GM12864 (cell line): Measurements from ENCODE around the gene IGSF5.
"Not testable (repeated sequence)": the region's sequence is repeated elsewhere in the genome, so short reads cannot be mapped to it uniquely, and the experiment has no call there.

Source experiments
- DNase-seq: peaks from one replicate; pipeline ENCODE4 v3.0.0-alpha.2; 2011; ENCODE audit warnings: low read depth
- H3K4me3 ChIP-seq: 2 replicates; pipeline ENCODE4 v1.5.1; 2011; ENCODE audit warnings: mild to moderate bottlenecking, low read depth, low read length, control low read depth
- TF ChIP-seq, protein P1 (sequence below): IDR thresholded peaks from 2 replicates; pipeline ENCODE4 v1.5.1; 2011; ENCODE audit warnings: low read depth, mild to moderate bottlenecking, moderate library complexity, low read length, control low read depth, inconsistent platforms; ENCODE audit errors: missing control alignments

Gene IGSF5

DNA sequence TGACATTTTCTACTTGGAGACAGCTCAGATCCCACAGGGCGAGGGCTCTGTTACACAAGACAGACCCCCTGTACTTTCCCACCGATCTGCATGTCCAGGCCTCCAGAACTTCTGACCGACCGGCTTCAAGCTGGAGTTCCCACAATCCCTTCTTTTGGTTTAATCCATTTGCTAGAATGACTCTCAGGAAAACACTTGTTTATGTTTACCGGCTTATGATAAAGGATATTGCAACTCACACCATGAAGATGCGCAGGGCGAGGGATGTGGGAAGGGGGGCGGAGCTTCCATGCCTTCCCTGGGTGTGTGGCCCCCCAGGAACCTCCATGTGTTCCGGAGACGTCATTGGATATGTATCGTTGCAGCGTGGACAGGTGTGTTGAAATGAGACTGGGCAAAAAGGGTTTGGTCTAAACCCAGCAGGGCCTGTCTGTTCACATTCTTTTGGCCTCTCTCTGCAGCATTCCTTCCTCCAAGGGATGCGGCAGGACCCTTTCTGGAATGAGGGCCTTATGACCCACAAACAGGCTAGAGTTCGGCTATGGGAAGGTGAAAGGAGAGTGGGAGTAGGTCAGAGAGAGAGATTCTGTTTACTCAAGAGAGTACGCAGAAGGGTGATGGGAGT, 7.5 kb upstream of the IGSF5 start:
- TF ChIP-seq, protein P1, sequence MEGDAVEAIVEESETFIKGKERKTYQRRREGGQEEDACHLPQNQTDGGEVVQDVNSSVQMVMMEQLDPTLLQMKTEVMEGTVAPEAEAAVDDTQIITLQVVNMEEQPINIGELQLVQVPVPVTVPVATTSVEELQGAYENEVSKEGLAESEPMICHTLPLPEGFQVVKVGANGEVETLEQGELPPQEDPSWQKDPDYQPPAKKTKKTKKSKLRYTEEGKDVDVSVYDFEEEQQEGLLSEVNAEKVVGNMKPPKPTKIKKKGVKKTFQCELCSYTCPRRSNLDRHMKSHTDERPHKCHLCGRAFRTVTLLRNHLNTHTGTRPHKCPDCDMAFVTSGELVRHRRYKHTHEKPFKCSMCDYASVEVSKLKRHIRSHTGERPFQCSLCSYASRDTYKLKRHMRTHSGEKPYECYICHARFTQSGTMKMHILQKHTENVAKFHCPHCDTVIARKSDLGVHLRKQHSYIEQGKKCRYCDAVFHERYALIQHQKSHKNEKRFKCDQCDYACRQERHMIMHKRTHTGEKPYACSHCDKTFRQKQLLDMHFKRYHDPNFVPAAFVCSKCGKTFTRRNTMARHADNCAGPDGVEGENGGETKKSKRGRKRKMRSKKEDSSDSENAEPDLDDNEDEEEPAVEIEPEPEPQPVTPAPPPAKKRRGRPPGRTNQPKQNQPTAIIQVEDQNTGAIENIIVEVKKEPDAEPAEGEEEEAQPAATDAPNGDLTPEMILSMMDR, result no peak
- no peak for DNase-seq
- no peak overlapping the region for H3K4me3 ChIP-seq

DNA sequence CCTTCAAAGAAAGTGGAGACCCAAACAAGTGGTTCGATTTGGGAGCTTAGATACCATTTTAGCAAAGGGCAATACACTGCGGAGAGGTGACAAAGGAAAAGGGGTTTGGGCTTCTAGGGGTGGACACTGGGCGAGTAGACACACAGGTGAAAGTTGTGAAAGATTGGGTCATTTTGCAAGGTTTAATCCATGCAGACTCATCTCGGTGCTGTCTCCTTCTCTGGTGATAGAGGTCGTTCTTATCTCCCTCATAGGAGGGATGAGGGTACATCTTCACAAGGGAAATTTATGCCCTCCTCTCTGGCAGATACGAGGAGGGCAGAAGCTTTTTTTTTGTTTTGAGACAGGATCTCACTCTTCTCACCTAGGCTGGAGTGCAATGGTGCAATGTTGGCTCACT, 6.4 kb upstream of the IGSF5 start:
- TF ChIP-seq, protein P1, result no peak
- H3K4me3 ChIP-seq, result no peak overlapping the region
- DNase-seq, result no peak

DNA sequence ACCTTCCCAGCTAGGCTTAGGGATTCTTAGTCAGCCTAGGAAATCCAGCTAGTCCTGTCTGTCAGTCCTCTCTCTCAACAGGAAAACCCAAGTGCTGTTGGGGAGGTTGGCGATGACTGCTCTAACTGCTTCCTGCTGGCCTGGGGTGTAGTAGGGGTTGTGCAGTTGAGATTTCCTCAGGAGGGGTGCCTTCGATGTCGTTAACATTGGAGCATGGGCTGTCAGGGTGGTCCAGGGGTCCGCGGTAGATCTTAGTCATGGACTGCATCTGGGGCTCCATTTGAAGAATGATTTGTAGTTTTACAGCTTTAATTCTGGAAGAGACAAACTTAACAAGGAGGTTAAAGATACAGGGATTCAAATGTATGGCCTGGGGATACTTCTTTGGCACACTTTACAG, 5.5 kb upstream of the IGSF5 start:
- DNase-seq, H3K4me3 ChIP-seq: not testable (repeated sequence)

DNA sequence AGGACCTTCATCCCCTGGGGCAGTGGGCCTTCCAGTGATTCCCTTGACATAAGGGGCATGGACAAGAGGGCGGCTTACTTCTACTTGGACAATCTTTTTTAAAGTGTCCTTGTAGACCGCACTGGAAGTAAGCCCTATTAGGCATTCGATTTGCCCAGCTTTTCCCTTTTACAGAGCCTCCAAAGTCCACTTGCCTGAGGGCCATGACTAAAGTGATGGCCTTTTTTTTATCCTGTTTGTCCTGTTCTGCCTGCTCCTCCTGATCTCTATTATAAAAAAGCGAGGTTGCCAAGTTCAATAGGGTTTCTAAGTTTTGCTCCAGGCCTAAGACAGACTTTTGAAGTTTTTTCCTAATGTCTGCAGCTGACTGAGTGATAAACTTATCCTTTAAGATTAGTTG, 2.4 kb upstream of the IGSF5 start:
- DNase-seq, H3K4me3 ChIP-seq: not testable (repeated sequence)

DNA sequence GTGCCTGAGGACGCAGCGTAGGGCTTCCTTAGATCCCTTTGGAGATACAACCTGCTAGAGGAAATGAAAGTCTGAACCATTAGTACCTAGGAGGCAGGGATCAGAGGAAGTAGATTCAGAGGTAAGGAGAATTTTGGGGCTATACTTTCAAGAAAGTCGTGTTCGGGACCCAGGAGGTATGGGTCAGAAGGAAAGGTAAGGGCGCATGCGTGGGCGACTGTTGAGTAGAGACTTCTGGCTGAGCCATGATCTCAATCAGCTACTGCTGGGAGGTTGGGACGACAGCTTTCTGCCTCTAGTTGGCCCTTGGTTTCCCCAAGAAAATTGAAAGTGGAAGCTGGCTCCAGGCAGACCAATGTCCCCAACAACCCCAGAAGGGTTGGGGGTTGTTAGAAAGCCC, 349 bp downstream of the IGSF5 start:
- DNase-seq, H3K4me3 ChIP-seq: not testable (repeated sequence)

DNA sequence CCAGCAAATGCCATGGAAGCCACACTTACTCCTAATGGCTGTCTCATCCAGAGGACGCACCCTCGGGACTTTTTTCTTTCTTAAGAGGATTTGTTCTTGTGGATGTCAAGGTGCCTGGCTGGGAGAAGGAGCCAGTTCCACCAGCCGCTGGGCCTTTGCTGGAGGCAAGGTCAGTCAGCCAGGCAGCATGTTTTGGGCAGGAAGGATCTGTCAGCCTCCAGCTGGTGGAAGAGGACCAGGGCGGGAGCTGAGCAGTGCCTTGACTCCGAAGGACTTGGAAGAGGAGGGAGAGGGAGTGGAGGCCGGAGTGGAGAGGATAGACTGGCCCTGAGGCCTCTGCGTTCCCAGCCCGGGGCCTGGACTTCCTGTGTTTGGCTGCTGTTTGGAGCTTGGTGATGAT, 5.7 kb downstream of the IGSF5 start:
- no peak for DNase-seq
- TF ChIP-seq, protein P1, result no peak
- H3K4me3 ChIP-seq, result no peak overlapping the region

DNA sequence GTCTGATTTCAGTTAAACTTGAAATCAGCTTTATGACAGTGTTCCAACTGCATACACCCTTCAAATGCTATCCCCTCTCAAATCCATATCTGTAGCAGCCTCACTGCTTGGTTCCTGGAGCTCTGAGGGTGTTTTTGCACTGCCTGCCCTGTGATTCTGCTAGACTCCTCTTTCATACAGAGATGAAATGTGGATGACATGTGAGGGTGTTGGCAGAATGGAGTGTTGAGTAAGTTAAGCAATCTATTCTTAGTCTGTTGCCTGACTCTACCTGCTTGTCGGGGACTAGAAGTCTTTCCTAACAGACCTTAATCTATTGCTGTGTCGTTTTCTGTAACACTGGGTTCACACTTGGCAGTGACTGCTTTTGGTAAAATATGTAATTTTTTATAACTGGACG, 9.8 kb downstream of the IGSF5 start:
- DNase-seq, result no peak

DNA sequence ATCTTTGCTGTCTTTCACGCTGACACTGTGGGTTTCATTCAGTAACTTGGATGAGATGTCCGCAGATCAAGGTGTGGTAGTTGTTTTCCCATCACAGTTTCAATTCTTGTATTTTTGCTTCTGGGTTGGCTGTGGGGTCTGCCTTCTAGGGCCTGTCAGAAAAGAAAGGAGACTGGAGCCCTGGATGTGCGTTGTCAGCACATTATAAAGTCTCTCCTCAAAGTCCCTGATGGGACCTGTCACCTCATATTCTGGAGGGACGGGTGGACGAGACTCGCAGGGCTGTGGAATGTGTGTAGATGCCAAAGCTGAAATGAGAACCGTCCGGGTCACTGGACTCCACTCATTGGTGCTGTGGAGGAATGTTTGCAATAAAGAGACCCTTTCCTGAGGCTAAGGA, 11.3 kb downstream of the IGSF5 start:
- DNase-seq, result no peak
- H3K4me3 ChIP-seq, result no peak overlapping the region
- TF ChIP-seq, protein P1, result no peak

More for the DNA sequence above, 9.8 kb downstream of the IGSF5 start:
- TF ChIP-seq, protein P1, result no peak
- no peak overlapping the region for H3K4me3 ChIP-seq

DNA sequence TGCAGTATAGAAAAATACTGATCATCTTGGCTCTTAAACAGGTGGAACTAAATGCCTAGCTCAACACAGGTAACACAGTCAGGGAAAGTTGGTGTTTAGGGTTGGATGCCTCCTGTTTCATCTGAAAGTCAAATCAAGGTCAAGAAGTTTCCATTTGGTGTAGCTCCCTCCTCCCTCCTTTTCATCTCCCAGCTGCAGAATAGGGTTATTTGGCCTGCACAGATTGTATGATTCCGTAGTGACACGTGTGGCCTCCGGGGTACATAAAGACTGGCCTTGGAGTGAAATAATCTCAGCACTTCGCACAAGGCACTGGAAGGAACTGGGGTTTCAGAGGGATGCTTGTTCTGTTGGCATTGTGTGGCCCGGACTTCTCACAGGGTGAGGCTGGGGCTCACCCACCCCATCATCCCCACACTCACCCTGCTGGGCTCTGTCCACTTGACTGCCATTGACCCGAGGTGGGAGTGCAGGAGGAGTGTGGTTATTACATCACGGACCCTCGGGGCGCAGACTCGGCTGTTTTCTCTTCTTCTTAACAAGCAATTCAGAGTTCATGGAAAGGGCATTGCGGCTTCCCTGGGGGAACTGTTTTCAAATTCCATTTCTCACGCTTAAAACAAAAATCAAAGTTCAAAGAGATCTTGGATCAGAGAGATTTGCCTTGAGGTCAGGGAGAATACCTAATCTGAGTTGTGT, 18.4 kb downstream of the IGSF5 start:
- DNase-seq, result no peak
- H3K4me3 ChIP-seq, result no peak overlapping the region
- TF ChIP-seq, protein P1, result no peak
